Measurements from ENCODE around the gene BUB1. TPM values are rescaled to one million over a fixed set of nuclear protein-coding genes. Genes with fewer than 3 reads are reported as not detected.
"Not testable (repeated sequence)": the region's sequence is repeated elsewhere in the genome, so short reads cannot be mapped to it uniquely, and the experiment has no call there.

The BUB1 gene
- total and polyA plus RNA-seq, 5 donors: 0.31 to 2.0 (median 0.88) TPM

- Histone ChIP-seq H3K27me3 (ENCODE audit: control insufficient read depth, insufficient read depth) (no peaks in the 10 kb centered on the region), H3K4me3 (ENCODE audit: low read length) (no peak overlapping the region), H3K4me1 (ENCODE audit: control insufficient read depth, insufficient read depth, low read length) (peaks cover 3% of the 10 kb centered on the region), H3K9me3 (ENCODE audit: control insufficient read depth, low read length) (no peaks in the 10 kb centered on the region), H3K27ac (ENCODE audit: low read length) (no peak overlapping the region)
- no peak for ATAC-seq
- 91% methylated on average over 4 of the region's 4 CpGs for WGBS
- no peak for DNase-seq
- intact Hi-C loops (cut with DNase I): no loop called here
Observed at GRCh38 chr2:110690083-110690965, 12.5 kb upstream of the BUB1 start.

DNA sequence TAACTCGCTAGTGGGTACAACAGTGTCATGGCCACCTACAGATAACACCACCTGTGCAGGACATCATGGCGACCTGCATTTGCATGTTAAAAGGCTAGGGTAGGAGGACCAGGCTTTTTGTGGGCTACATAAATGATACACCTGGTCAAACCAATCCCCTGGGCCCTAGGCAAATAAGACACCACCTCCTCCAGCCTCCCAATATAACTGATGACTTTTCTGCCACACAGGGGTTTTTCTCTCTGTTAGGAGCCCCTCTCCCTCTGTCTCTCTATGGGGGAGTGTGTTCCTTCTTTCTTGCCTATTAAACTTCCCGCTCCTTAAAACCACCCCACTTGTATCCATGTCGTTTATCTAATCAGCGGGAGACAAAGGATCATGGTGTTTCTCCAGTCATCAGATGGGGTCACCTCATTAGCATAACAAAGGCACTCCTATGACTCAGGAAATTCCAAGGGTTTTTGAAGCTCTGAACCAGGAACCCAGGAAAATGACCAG is 10.8 kb upstream of the BUB1 start:
- no peak for DNase-seq
- no peaks in the 10 kb centered on the region for H3K27me3 ChIP-seq (ENCODE audit: control insufficient read depth, insufficient read depth)
- 46% methylated on average over 5 of the region's 5 CpGs for WGBS
- intact Hi-C loops (cut with DNase I): no loop called here
- H3K4me3 ChIP-seq (ENCODE audit: low read length): no peak overlapping the region
- no peaks in the 10 kb centered on the region for H3K9me3 ChIP-seq (ENCODE audit: control insufficient read depth, low read length)
- no peak overlapping the region for H3K27ac ChIP-seq (ENCODE audit: low read length)
- H3K4me1 ChIP-seq (ENCODE audit: control insufficient read depth, insufficient read depth, low read length): no peaks in the 10 kb centered on the region
- ATAC-seq: no peak

DNA sequence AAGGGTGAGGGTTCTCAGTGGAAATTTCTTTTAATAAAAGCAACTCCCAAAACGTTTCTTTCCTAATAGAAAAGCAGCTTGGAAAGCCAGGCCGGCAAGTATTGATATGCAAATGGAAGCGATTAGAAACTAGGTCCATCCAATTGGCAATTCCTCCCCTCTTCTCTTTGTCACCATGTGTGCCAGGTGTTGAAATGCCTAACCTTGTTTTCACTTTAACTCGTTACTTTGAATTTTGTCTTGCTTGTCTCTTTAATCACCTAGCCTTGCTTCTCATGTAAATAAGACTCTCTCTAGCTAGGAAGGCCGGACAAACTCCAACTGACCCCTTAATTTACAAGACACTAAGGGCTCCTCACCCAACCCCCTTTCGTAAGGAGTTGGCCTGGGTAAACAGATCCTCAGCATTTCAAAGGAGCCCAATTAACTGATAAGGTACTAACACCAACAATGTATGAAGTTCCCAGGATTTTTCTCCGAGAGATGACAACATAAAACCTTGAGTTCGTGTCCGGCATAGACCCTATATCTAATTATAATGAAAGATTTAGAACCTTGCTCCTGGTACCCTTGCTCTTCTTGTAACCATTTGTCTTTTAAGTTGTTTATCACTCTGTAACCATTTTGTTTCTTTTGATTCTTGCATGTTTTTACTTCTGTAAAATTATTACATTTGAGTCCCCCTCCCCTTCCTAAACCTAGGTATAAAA is 10.1 kb upstream of the BUB1 start:
- not testable (repeated sequence) for ATAC-seq; H3K27ac ChIP-seq (ENCODE audit: low read length)

GRCh38 chr2:110682872-110683271 is 5.0 kb upstream of the BUB1 start:
- no peak overlapping the region for H3K27ac ChIP-seq (ENCODE audit: low read length)
- intact Hi-C loops (cut with DNase I): no loop called here
- H3K9me3 ChIP-seq (ENCODE audit: control insufficient read depth, low read length): no peaks in the 10 kb centered on the region

More for the DNA sequence above, 10.1 kb upstream of the BUB1 start:
- H3K4me1 ChIP-seq (ENCODE audit: control insufficient read depth, insufficient read depth, low read length); H3K4me3 ChIP-seq (ENCODE audit: low read length); DNase-seq; intact Hi-C loops (cut with DNase I); H3K27me3 ChIP-seq (ENCODE audit: control insufficient read depth, insufficient read depth); H3K9me3 ChIP-seq (ENCODE audit: control insufficient read depth, low read length): not testable (repeated sequence)
- 60% methylated on average over 9 of the region's 9 CpGs for WGBS

GRCh38 chr2:110682267-110682666 is 4.4 kb upstream of the BUB1 start:
- 93% methylated on average over 10 of the region's 10 CpGs for WGBS
- H3K9me3 ChIP-seq (ENCODE audit: control insufficient read depth, low read length): no peaks in the 10 kb centered on the region
- intact Hi-C loops (cut with DNase I): no loop called here
- no peak for ATAC-seq
- H3K4me3 ChIP-seq (ENCODE audit: low read length): no peak overlapping the region
- no peak for DNase-seq
- H3K27ac ChIP-seq (ENCODE audit: low read length): no peak overlapping the region
- no peaks in the 10 kb centered on the region for H3K27me3 ChIP-seq (ENCODE audit: control insufficient read depth, insufficient read depth)
- no peaks in the 10 kb centered on the region for H3K4me1 ChIP-seq (ENCODE audit: control insufficient read depth, insufficient read depth, low read length)

More at GRCh38 chr2:110682872-110683271, 5.0 kb upstream of the BUB1 start:
- Histone ChIP-seq H3K27me3 (ENCODE audit: control insufficient read depth, insufficient read depth) (no peaks in the 10 kb centered on the region), H3K4me1 (ENCODE audit: control insufficient read depth, insufficient read depth, low read length) (no peaks in the 10 kb centered on the region), H3K4me3 (ENCODE audit: low read length) (no peak overlapping the region)
- WGBS: 97% methylated on average over 1 of the region's 1 CpG
- ATAC-seq: no peak
- DNase-seq: no peak

- H3K4me1 ChIP-seq (ENCODE audit: control insufficient read depth, insufficient read depth, low read length): no peaks in the 10 kb centered on the region
- H3K4me3 ChIP-seq (ENCODE audit: low read length): no peak overlapping the region
- 94% methylated on average over 7 of the region's 7 CpGs for WGBS
- intact Hi-C loops (cut with DNase I): no loop called here
- H3K9me3 ChIP-seq (ENCODE audit: control insufficient read depth, low read length): no peaks in the 10 kb centered on the region
- no peaks in the 10 kb centered on the region for H3K27me3 ChIP-seq (ENCODE audit: control insufficient read depth, insufficient read depth)
- ATAC-seq: no peak
- no peak overlapping the region for H3K27ac ChIP-seq (ENCODE audit: low read length)
- no peak for DNase-seq
Observed at GRCh38 chr2:110680709-110681108, 2.8 kb upstream of the BUB1 start.

- Histone ChIP-seq H3K27ac (ENCODE audit: low read length) (no peak overlapping the region), H3K9me3 (ENCODE audit: control insufficient read depth, low read length) (no peaks in the 10 kb centered on the region), H3K27me3 (ENCODE audit: control insufficient read depth, insufficient read depth) (no peaks in the 10 kb centered on the region), H3K4me1 (ENCODE audit: control insufficient read depth, insufficient read depth, low read length) (no peaks in the 10 kb centered on the region), H3K4me3 (ENCODE audit: low read length) (no peak overlapping the region)
- intact Hi-C loops (cut with DNase I): no loop called here
- no peak for ATAC-seq
- DNase-seq: no peak
- whole genome bisulfite sequencing: 85% methylated on average over 12 of the region's 12 CpGs
Observed at GRCh38 chr2:110679865-110680264, 2.0 kb upstream of the BUB1 start.

- no peak overlapping the region for H3K27ac ChIP-seq (ENCODE audit: low read length)
- DNase-seq: peak in 2 of 3 donors; percentile 56 to 67
- no peaks in the 10 kb centered on the region for H3K9me3 ChIP-seq (ENCODE audit: control insufficient read depth, low read length)
- ATAC-seq: no peak
- no peaks in the 10 kb centered on the region for H3K27me3 ChIP-seq (ENCODE audit: control insufficient read depth, insufficient read depth)
- H3K4me3 ChIP-seq (ENCODE audit: low read length): no peak overlapping the region
- H3K4me1 ChIP-seq (ENCODE audit: control insufficient read depth, insufficient read depth, low read length): peaks cover 4% of the 10 kb centered on the region
- intact Hi-C loops (cut with DNase I): no loop called here
- 12% methylated on average over 9 of the region's 9 CpGs for WGBS
Observed at GRCh38 chr2:110679337-110679707, 1.5 kb upstream of the BUB1 start.

GRCh38 chr2:110678457-110679336 is 834 bp upstream of the BUB1 start:
- no peaks in the 10 kb centered on the region for H3K9me3 ChIP-seq (ENCODE audit: control insufficient read depth, low read length)
- ATAC-seq: peak; percentile 55 to 60
- H3K27me3 ChIP-seq (ENCODE audit: control insufficient read depth, insufficient read depth): no peaks in the 10 kb centered on the region
- peaks cover 4% of the 10 kb centered on the region for H3K4me1 ChIP-seq (ENCODE audit: control insufficient read depth, insufficient read depth, low read length)
- under 1% methylated on average over 28 of the region's 28 CpGs for WGBS
- DNase-seq: peak; percentile 20 to 64 (median 64)
- intact Hi-C loops (cut with DNase I): no loop called here
- H3K27ac ChIP-seq (ENCODE audit: low read length): peak overlapping the region; percentile 65
- H3K4me3 ChIP-seq (ENCODE audit: low read length): peak overlapping the region; percentile 66

DNA sequence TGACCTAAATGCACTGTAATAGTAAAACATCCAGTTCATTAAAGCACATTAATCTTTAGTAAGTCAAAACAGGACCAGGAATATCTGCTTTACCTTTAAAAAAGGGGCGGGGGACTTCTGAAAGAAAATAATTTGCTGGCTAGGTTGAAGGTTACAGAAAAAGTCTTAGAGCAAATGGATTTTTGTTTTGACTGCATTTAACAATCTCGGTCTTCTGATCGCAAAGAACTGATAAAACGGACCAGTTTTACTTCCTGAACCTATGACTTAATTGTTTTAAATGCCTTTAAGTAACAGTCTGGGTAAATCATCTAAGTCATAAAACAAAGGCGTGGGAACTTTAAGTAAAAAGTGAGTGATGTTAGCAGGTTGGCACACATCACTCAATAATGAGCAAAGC is 783 bp downstream of the BUB1 start:
- Histone ChIP-seq H3K27me3 (ENCODE audit: control insufficient read depth, insufficient read depth) (no peaks in the 10 kb centered on the region), H3K9me3 (ENCODE audit: control insufficient read depth, low read length) (no peaks in the 10 kb centered on the region), H3K4me3 (ENCODE audit: low read length) (no peak overlapping the region), H3K4me1 (ENCODE audit: control insufficient read depth, insufficient read depth, low read length) (peaks cover 4% of the 10 kb centered on the region), H3K27ac (ENCODE audit: low read length) (no peak overlapping the region)
- intact Hi-C loops (cut with DNase I): no loop called here
- DNase-seq (no peak), ATAC-seq (no peak)
- WGBS: 8% methylated on average over 5 of the region's 5 CpGs

Measured in right cardiac atrium (tissue), 5 donors.